Loucy (cell line): ENCODE results near the gene COL23A1.

Source experiments
- H2AFZ ChIP-seq: fragments of 200-600 bp; sonication (generic); 2 replicates; pipeline ENCODE4 v1.6.0; 2016; ENCODE audit warnings: antibody characterized with exemption, mild to moderate bottlenecking, low read length, moderate library complexity
- H3F3A ChIP-seq: fragments of 200-600 bp; 2 replicates; pipeline ENCODE4 v1.6.0; 2016; ENCODE audit warnings: antibody characterized with exemption, low read depth, mild to moderate bottlenecking
- H3K27me3 ChIP-seq: fragments of 200-600 bp; sonication (generic); 2 replicates; pipeline ENCODE4 v1.6.1; 2014; ENCODE audit warnings: low read length, mild to moderate bottlenecking; ENCODE audit not compliant: insufficient read depth, poor library complexity, severe bottlenecking
- H3K36me3 ChIP-seq: fragments of 200-600 bp; sonication (generic); 2 replicates; pipeline ENCODE4 v1.6.1; 2016; ENCODE audit warnings: low read length; ENCODE audit not compliant: insufficient read depth
- H3K4me1 ChIP-seq: fragments of 200-600 bp; sonication (generic); 2 replicates; pipeline ENCODE4 v1.5.1; 2014; ENCODE audit warnings: low read length, mild to moderate bottlenecking; ENCODE audit not compliant: insufficient read depth, poor library complexity, severe bottlenecking
- H3K4me2 ChIP-seq: fragments of 200-600 bp; sonication (generic); 2 replicates; pipeline ENCODE4 v1.6.0; 2014; ENCODE audit warnings: antibody characterized with exemption, low read length, low read depth, mild to moderate bottlenecking; ENCODE audit not compliant: poor library complexity, severe bottlenecking
- H3K4me3 ChIP-seq: fragments of 200-600 bp; sonication (generic); 2 replicates; pipeline ENCODE4 v1.5.1; 2014; ENCODE audit warnings: low read length, mild to moderate bottlenecking, mixed read lengths; ENCODE audit not compliant: poor library complexity, severe bottlenecking
- H3K79me2 ChIP-seq: fragments of 200-600 bp; sonication (generic); 2 replicates; pipeline ENCODE4 v1.6.1; 2014; ENCODE audit warnings: low read length; ENCODE audit not compliant: insufficient read depth
- H3K9ac ChIP-seq: fragments of 200-600 bp; sonication (generic); 2 replicates; pipeline ENCODE4 v1.6.0; 2014; ENCODE audit warnings: mild to moderate bottlenecking, low read depth, low read length, moderate library complexity; ENCODE audit not compliant: poor library complexity, severe bottlenecking
- H3K9me2 ChIP-seq: fragments of 200-600 bp; sonication (generic); replicated peaks from 2 replicates; pipeline ENCODE4 v1.6.1; 2016; ENCODE audit warnings: low read depth, low read length, mixed read lengths
- H3K9me3 ChIP-seq: fragments of 200-600 bp; sonication (generic); 2 replicates; pipeline ENCODE4 v1.6.1; 2014; ENCODE audit warnings: mild to moderate bottlenecking, antibody characterized with exemption, low read length, low read depth; ENCODE audit not compliant: insufficient read depth
- H4K20me1 ChIP-seq: fragments of 200-600 bp; sonication (generic); 2 replicates; pipeline ENCODE4 v1.6.0; 2014; ENCODE audit warnings: antibody characterized with exemption, low read length, mild to moderate bottlenecking; ENCODE audit not compliant: insufficient read depth, poor library complexity, severe bottlenecking
- EZH2phosphoT487 ChIP-seq: fragments of 200-600 bp; IDR thresholded peaks from 2 replicates; pipeline ENCODE4 v1.6.1; 2018; ENCODE audit warnings: antibody characterized with exemption, mild to moderate bottlenecking, moderate library complexity, borderline replicate concordance
- TF ChIP-seq, protein P1 (sequence below): fragments of 200-600 bp; sonication (generic); conservative IDR thresholded peaks from 2 replicates; pipeline ENCODE4 v1.5.1; 2014; ENCODE audit warnings: mild to moderate bottlenecking, antibody characterized with exemption, low read length

COL23A1 gene

DNA sequence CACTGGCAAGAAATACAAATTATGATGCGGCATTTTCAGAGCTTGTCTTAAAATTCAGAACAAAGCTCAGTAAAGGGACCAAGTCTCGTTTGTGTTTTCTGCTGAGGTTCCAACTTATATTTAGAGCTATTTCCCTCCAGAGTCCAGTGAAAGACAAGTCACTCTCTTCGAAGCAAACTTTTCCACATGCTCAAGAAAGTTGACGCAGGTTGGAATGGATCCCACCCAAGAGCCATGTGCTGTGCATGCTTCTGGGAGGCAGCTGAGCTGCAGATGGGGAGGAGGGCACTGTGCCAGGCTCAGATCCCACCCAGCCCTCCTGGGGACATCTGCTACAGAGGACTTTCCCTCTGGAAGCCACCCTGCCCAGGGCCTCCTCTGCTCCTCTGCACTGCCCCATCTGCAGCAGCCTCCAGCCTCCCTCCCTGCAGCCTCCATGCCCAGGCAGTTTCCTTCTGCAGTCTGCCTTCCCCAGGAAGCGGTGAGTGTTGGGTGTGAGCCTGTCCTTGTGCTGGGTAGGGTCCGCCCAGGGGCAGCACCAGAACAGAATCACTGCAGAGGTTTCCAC lies 75.3 kb downstream of the COL23A1 start:
- Histone ChIP-seq H3K9ac (no peak overlapping the region), H2AFZ (no peak overlapping the region), H3K4me2 (no peak overlapping the region), H3K9me3 (no peaks in the 10 kb centered on the region; the same call in 1 of the 2 replicates), H4K20me1 (no peaks in the 10 kb centered on the region), H3K4me3 (no peak overlapping the region), H3K27me3 (no peaks in the 10 kb centered on the region), H3K4me1 (no peaks in the 10 kb centered on the region), H3K36me3 (no peaks in the 10 kb centered on the region), H3K79me2 (no peaks in the 10 kb centered on the region), H3F3A (no peaks in the 10 kb centered on the region), H3K9me2 (no peaks in the 10 kb centered on the region)
- TF ChIP-seq EZH2phosphoT487: no peak
- TF ChIP-seq, protein P1, sequence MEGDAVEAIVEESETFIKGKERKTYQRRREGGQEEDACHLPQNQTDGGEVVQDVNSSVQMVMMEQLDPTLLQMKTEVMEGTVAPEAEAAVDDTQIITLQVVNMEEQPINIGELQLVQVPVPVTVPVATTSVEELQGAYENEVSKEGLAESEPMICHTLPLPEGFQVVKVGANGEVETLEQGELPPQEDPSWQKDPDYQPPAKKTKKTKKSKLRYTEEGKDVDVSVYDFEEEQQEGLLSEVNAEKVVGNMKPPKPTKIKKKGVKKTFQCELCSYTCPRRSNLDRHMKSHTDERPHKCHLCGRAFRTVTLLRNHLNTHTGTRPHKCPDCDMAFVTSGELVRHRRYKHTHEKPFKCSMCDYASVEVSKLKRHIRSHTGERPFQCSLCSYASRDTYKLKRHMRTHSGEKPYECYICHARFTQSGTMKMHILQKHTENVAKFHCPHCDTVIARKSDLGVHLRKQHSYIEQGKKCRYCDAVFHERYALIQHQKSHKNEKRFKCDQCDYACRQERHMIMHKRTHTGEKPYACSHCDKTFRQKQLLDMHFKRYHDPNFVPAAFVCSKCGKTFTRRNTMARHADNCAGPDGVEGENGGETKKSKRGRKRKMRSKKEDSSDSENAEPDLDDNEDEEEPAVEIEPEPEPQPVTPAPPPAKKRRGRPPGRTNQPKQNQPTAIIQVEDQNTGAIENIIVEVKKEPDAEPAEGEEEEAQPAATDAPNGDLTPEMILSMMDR: no peak

DNA sequence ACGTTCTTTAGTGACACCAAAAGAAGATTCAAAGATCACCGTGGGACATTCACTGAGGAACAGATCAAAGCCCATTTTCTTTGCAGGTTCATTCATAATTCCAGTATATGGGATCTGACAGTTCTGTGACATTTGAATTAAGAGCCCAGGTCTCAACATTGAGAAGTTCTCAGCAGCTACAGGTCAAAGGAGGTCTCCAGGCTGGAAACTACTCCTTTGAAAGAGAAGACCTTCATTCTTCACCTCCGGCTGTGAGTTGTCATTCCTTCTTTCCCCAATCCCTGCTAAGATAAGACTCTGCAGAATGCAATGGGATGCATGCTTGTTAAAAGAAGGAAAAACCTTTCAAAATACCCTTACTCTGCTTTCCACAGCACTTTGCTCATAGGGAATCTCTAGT lies 79.0 kb downstream of the COL23A1 start:
- TF ChIP-seq, protein P1: no peak
- TF ChIP-seq EZH2phosphoT487: no peak

DNA sequence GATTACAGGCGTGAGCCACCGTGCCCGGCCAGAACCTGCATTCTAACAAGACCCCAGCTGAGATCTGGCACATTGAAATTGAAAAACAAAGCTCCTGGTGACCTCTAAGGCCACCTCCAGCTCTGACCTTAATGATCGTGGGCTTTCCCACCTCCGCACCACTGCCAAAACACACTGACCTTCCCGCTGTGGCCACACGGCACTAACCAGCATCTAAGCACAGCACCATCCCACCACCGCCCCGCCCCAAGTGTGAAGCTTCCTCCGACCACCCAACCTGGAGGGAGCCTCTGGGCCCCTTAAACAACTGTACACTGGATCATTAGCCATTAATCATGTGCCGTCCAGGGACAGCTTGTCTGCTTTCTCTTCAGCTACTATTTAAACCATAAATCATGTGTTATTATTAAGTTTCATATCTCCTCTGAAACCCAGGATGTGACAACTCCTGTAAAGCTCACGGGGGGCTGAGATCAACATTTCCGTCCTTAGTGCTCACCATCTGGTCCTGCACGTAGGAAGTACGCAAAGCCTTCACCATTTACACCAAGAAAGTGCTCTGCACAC lies 80.6 kb downstream of the COL23A1 start:
- Histone ChIP-seq H2AFZ (no peak overlapping the region), H3K36me3 (no peaks in the 10 kb centered on the region), H3K4me1 (no peaks in the 10 kb centered on the region), H4K20me1 (no peaks in the 10 kb centered on the region), H3K79me2 (no peaks in the 10 kb centered on the region), H3K4me3 (no peak overlapping the region), H3K27me3 (no peaks in the 10 kb centered on the region), H3K9ac (no peak overlapping the region), H3K9me3 (no peaks in the 10 kb centered on the region; the same call in 1 of the 2 replicates), H3F3A (no peaks in the 10 kb centered on the region), H3K9me2 (no peaks in the 10 kb centered on the region), H3K4me2 (no peak overlapping the region)
- TF ChIP-seq, protein P1: no peak
- TF ChIP-seq EZH2phosphoT487: no peak

More for the DNA sequence above, 79.0 kb downstream of the COL23A1 start:
- Histone ChIP-seq H3F3A (no peaks in the 10 kb centered on the region), H2AFZ (no peak overlapping the region), H3K9me3 (no peaks in the 10 kb centered on the region; the same call in 1 of the 2 replicates), H3K9ac (no peak overlapping the region), H3K4me1 (no peaks in the 10 kb centered on the region), H3K36me3 (no peaks in the 10 kb centered on the region), H3K27me3 (no peaks in the 10 kb centered on the region), H3K4me2 (no peak overlapping the region), H3K4me3 (no peak overlapping the region), H4K20me1 (no peaks in the 10 kb centered on the region), H3K79me2 (no peaks in the 10 kb centered on the region), H3K9me2 (no peaks in the 10 kb centered on the region)
